Measurements from ENCODE around the gene PTPN2. TPM values are rescaled to one million over a fixed set of nuclear protein-coding genes. Genes with fewer than 3 reads are reported as not detected.
"Not testable (repeated sequence)": the region's sequence is repeated elsewhere in the genome, so short reads cannot be mapped to it uniquely, and the experiment has no call there.

The PTPN2 gene
- total RNA-seq, 2 donors from 2014 or later: 15.0 to 18.1 TPM

GRCh38 chr18:12896784-12897333, 12.8 kb upstream of the PTPN2 start:
- ATAC-seq: peak in 1 of 2 donors; percentile 34
- DNase-seq: not testable (repeated sequence)

GRCh38 chr18:12895626-12896025, 11.6 kb upstream of the PTPN2 start:
- DNase-seq (no peak), ATAC-seq (no peak)
- intact Hi-C loops (cut with DNase I): no loop called here

More at GRCh38 chr18:12896784-12897333, 12.8 kb upstream of the PTPN2 start:
- intact Hi-C loops (cut with DNase I): not testable (repeated sequence)

- intact Hi-C loops (cut with DNase I): no loop called here
- DNase-seq (no peak), ATAC-seq (no peak)
These were observed 11.0 kb upstream of the PTPN2 start for GRCh38 chr18:12895014-12895413.

- intact Hi-C loops (cut with DNase I): no loop called here
- ATAC-seq: no peak
- DNase-seq: no peak
These were observed 7.5 kb upstream of the PTPN2 start for GRCh38 chr18:12891561-12891960.

- intact Hi-C loops (cut with DNase I): no loop called here
- DNase-seq (no peak), ATAC-seq (no peak)
These were observed 6.9 kb upstream of the PTPN2 start for GRCh38 chr18:12890964-12891363.

- ATAC-seq (no peak), DNase-seq (no peak)
- intact Hi-C loops (cut with DNase I): no loop called here
These were observed 2.6 kb upstream of the PTPN2 start for GRCh38 chr18:12886498-12887126.

GRCh38 chr18:12885500-12885899, 1.5 kb upstream of the PTPN2 start:
- intact Hi-C loops (cut with DNase I): no loop called here
- ATAC-seq (no peak), DNase-seq (no peak)

- ATAC-seq (no peak), DNase-seq (no peak)
- intact Hi-C loops (cut with DNase I): no loop called here
These were observed 628 bp upstream of the PTPN2 start for GRCh38 chr18:12884406-12885323.

GRCh38 chr18:12883372-12883683, 709 bp downstream of the PTPN2 start:
- no peak for DNase-seq
- peak; percentile 70 to 79 for ATAC-seq
- intact Hi-C loops (cut with DNase I): no loop called here

GRCh38 chr18:12882453-12883371, 1.3 kb downstream of the PTPN2 start:
- DNase-seq (no peak), ATAC-seq (no peak)
- intact Hi-C loops (cut with DNase I): no loop called here

- DNase-seq (no peak), ATAC-seq (no peak)
- intact Hi-C loops (cut with DNase I): no loop called here
These were observed 3.5 kb downstream of the PTPN2 start for GRCh38 chr18:12880541-12880910.

- DNase-seq (no peak), ATAC-seq (no peak)
- intact Hi-C loops (cut with DNase I): no loop called here
These were observed 4.0 kb downstream of the PTPN2 start for GRCh38 chr18:12879840-12880540.

- intact Hi-C loops (cut with DNase I); ATAC-seq; DNase-seq: not testable (repeated sequence)
These were observed 9.0 kb downstream of the PTPN2 start for GRCh38 chr18:12874992-12875391.

- ATAC-seq; intact Hi-C loops (cut with DNase I): not testable (repeated sequence)
These were observed 10.0 kb downstream of the PTPN2 start for GRCh38 chr18:12873961-12874567.

GRCh38 chr18:12872408-12872807, 11.6 kb downstream of the PTPN2 start:
- DNase-seq (no peak), ATAC-seq (no peak)
- intact Hi-C loops (cut with DNase I): no loop called here

More at GRCh38 chr18:12873961-12874567, 10.0 kb downstream of the PTPN2 start:
- DNase-seq: not testable (repeated sequence)

GRCh38 chr18:12868576-12868975, 15.5 kb downstream of the PTPN2 start:
- no peak for ATAC-seq
- intact Hi-C loops (cut with DNase I): no loop called here

GRCh38 chr18:12867441-12868123, 16.5 kb downstream of the PTPN2 start:
- no peak for ATAC-seq
- intact Hi-C loops (cut with DNase I): no loop called here
- no peak for DNase-seq

More at GRCh38 chr18:12868576-12868975, 15.5 kb downstream of the PTPN2 start:
- no peak for DNase-seq

All from left cardiac atrium (tissue), 4 donors.